ENCODE measurements around the gene GOLGA6D. TPM values are rescaled to one million over a fixed set of nuclear protein-coding genes. Genes with fewer than 3 reads are reported as not detected.
"Not testable (repeated sequence)": the region's sequence is repeated elsewhere in the genome, so short reads cannot be mapped to it uniquely, and the experiment has no call there.

The GOLGA6D gene
- total and polyA plus RNA-seq, 7 donors: 0.01 to 0.10 TPM; not detected in 5

- Histone ChIP-seq H3K4me3 (no peak overlapping the region), H3K4me1 (no peaks in the 10 kb centered on the region), H3K27ac (no peak overlapping the region), H3K36me3 (ENCODE audit: insufficient read depth in 1 of 2, low read depth in 1 of 2) (no peaks in the 10 kb centered on the region), H3K27me3 (ENCODE audit: insufficient read depth in 3 of 3, low read length in 2 of 3) (peaks cover 0 to 4% (median 0%) of the 10 kb centered on the region in 3 donors), H3K9me3 (no peaks in the 10 kb centered on the region)
- DNase-seq (no peak), ATAC-seq (no peak)
- intact Hi-C loops (cut with DNase I): no loop called here
- no peak for TF ChIP-seq CTCF (IDR thresholded peaks at IDR 0.05)
- 77 to 90% (median 81%) methylated on average over 13 of the region's 13 CpGs for WGBS, 3 donors
These were observed 30.6 kb downstream of the GOLGA6D start for GRCh38 chr15:75313116-75313845.

GRCh38 chr15:75314552-75315290, 32.1 kb downstream of the GOLGA6D start:
- no peak for ATAC-seq
- Histone ChIP-seq H3K27ac (no peak overlapping the region), H3K27me3 (ENCODE audit: insufficient read depth in 3 of 3, low read length in 2 of 3) (peaks cover 0 to 2% (median 0%) of the 10 kb centered on the region in 3 donors), H3K4me1 (no peaks in the 10 kb centered on the region), H3K9me3 (no peaks in the 10 kb centered on the region), H3K4me3 (no peak overlapping the region), H3K36me3 (ENCODE audit: insufficient read depth in 1 of 2, low read depth in 1 of 2) (no peaks in the 10 kb centered on the region)
- intact Hi-C loops (cut with DNase I): loop anchor here in 1 of 2 donors (5.0 kb wide), 1 partner anchor 82 kb away; no protein-coding TSS in a partner anchor
- WGBS, 3 donors: 64 to 75% (median 70%) methylated on average over 5 of the region's 5 CpGs
- no peak for TF ChIP-seq CTCF (IDR thresholded peaks at IDR 0.05)
- no peak for DNase-seq

GRCh38 chr15:75319231-75319897, 36.7 kb downstream of the GOLGA6D start:
- ATAC-seq; DNase-seq; H3K9me3 ChIP-seq; H3K27me3 ChIP-seq (ENCODE audit: insufficient read depth in 3 of 3, low read length in 2 of 3); H3K4me3 ChIP-seq; H3K36me3 ChIP-seq (ENCODE audit: insufficient read depth in 1 of 2, low read depth in 1 of 2); H3K4me1 ChIP-seq; H3K27ac ChIP-seq: not testable (repeated sequence)
- 76 to 84% (median 84%) methylated on average over 5 of the region's 5 CpGs for WGBS, 3 donors
- intact Hi-C loops (cut with DNase I): loop anchor here in 1 of 2 donors (5.0 kb wide), 1 partner anchor 87 kb away; no protein-coding TSS in a partner anchor

GRCh38 chr15:75321711-75322110, 39.1 kb downstream of the GOLGA6D start:
- H3K4me1 ChIP-seq: no peaks in the 10 kb centered on the region
- ATAC-seq (no peak), DNase-seq (no peak)
- intact Hi-C loops (cut with DNase I): no loop called here
- H3K27ac ChIP-seq: no peak overlapping the region
- 83 to 91% (median 88%) methylated on average over 6 of the region's 6 CpGs for WGBS, 3 donors
- H3K27me3 ChIP-seq (ENCODE audit: insufficient read depth in 3 of 3, low read length in 2 of 3): peaks cover 0 to 5% (median 0%) of the 10 kb centered on the region in 3 donors
- H3K4me3 ChIP-seq: no peak overlapping the region
- H3K9me3 ChIP-seq: no peaks in the 10 kb centered on the region
- no peak for TF ChIP-seq CTCF (IDR thresholded peaks at IDR 0.05)
- no peaks in the 10 kb centered on the region for H3K36me3 ChIP-seq (ENCODE audit: insufficient read depth in 1 of 2, low read depth in 1 of 2)

DNA sequence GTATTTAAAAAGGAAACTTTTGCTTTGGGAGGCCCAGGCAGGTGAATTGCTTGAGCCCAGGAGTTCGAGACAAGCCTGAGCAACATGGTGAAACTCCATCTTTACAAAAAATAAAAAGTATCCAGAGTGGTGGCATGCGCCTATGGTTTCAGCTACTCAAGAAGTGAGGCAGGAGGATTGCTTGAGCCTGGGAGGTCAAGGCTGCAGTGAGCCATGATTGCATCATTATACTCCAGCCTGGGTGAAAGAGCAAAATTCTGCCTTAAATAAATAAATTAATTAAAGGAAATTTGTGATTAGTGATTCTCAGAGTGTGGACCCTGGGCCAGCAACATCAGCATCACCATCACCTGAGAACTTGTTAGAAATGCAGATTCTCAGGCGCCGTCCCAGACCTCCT, 43.3 kb downstream of the GOLGA6D start:
- DNase-seq: no peak
- Histone ChIP-seq H3K36me3 (ENCODE audit: insufficient read depth in 1 of 2, low read depth in 1 of 2) (no peaks in the 10 kb centered on the region), H3K4me3 (no peak overlapping the region), H3K9me3 (no peaks in the 10 kb centered on the region), H3K27ac (no peak overlapping the region), H3K4me1 (no peaks in the 10 kb centered on the region), H3K27me3 (ENCODE audit: insufficient read depth in 3 of 3, low read length in 2 of 3) (peaks cover 0 to 5% (median 0%) of the 10 kb centered on the region in 3 donors)
- no peak for ATAC-seq
- WGBS, 3 donors: 89 to 97% (median 96%) methylated on average over 4 of the region's 4 CpGs
- TF ChIP-seq CTCF (IDR thresholded peaks at IDR 0.05): no peak
- intact Hi-C loops (cut with DNase I): no loop called here

Data from psoas muscle (tissue), 8 donors.